K562 (cell line): ENCODE measurements around the gene GAK. TPM values are rescaled to one million over a fixed set of nuclear protein-coding genes. Genes with fewer than 3 reads are reported as not detected.

Source experiments
- CEBPG ChIP-seq, 3 experiments: fragments of 200-800 bp in 1 of 3; sonication (Bioruptor generic) in 1 of 3; sonication (generic) in 1 of 3; formaldehyde crosslinking in 1 of 3; IDR thresholded peaks in 2 of 3; conservative IDR thresholded peaks in 1 of 3; 2 replicates each; pipeline versions ENCODE4 v1.6.1 to v1.8.0; 2016 to 2022; ENCODE audit warnings: missing compliant biosample characterization in 2 of 3, missing genetic modification characterization in 2 of 3, mild to moderate bottlenecking in 1 of 3, missing genetic modification reagents in 1 of 3
- EP400 ChIP-seq: fragments of 450-650 bp; IDR thresholded peaks from 2 replicates; pipeline ENCODE4 v1.6.1; 2017; ENCODE audit warnings: antibody characterized with exemption, mild to moderate bottlenecking, moderate library complexity
- FOS ChIP-seq: IDR thresholded peaks from 3 replicates; pipeline ENCODE4 v1.6.1; 2011; ENCODE audit not compliant: insufficient read length; ENCODE audit errors: extremely low read depth
- FOXM1 ChIP-seq, 2 experiments: fragments of 450-650 bp in 1 of 2; sonication (generic) in 1 of 2; formaldehyde crosslinking in 1 of 2; IDR thresholded peaks; 2 replicates each; pipeline versions ENCODE4 v1.6.1 to v1.9.0; 2017 to 2022; ENCODE audit warnings: low read depth in 2 of 2, mild to moderate bottlenecking in 2 of 2, missing genetic modification reagents in 1 of 2, moderate library complexity in 1 of 2
- HDAC8 ChIP-seq: fragments of 450-650 bp; IDR thresholded peaks from 2 replicates; pipeline ENCODE4 v1.6.1; 2016; ENCODE audit warnings: mild to moderate bottlenecking, missing genetic modification characterization, moderate library complexity, missing compliant biosample characterization
- IFI16 ChIP-seq: fragments of 250-450 bp; sonication (Bioruptor Pico); IDR thresholded peaks from 2 replicates; pipeline ENCODE4 v2.1.2; 2022; ENCODE audit warnings: mild to moderate bottlenecking, inconsistent platforms
- KDM1A ChIP-seq, 2 experiments: fragments of 450-650 bp; IDR thresholded peaks; 2 replicates each; pipeline ENCODE4 v1.6.1; 2016; ENCODE audit warnings: mild to moderate bottlenecking in 2 of 2
- L3MBTL2 ChIP-seq: fragments of 450-650 bp; IDR thresholded peaks from 2 replicates; pipeline ENCODE4 v1.6.1; 2016; ENCODE audit warnings: mild to moderate bottlenecking, moderate library complexity
- POLR2G ChIP-seq: fragments of 200-400 bp; formaldehyde crosslinking; IDR thresholded peaks from 2 replicates; pipeline ENCODE4 v1.6.1; 2017; ENCODE audit warnings: low read depth, mild to moderate bottlenecking, antibody characterized with exemption, low read length, moderate library complexity
- SMAD4 ChIP-seq: fragments of 250-450 bp; sonication (Bioruptor Pico); conservative IDR thresholded peaks from 2 replicates; pipeline ENCODE4 v1.8.0; 2021; ENCODE audit warnings: inconsistent platforms, mild to moderate bottlenecking, moderate library complexity
- TRIM24 ChIP-seq, 2 experiments: fragments of 450-650 bp; IDR thresholded peaks; 2 replicates each; pipeline ENCODE4 v1.6.1; 2016
- ZFX ChIP-seq: sonication (generic); formaldehyde crosslinking; IDR thresholded peaks from 2 replicates; pipeline ENCODE4 v1.8.0; 2022; ENCODE audit warnings: mild to moderate bottlenecking, missing genetic modification reagents, moderate library complexity
- ZNF644 ChIP-seq: fragments of 200-800 bp; sonication (Bioruptor generic); IDR thresholded peaks from 2 replicates; pipeline ENCODE4 v1.6.1; 2016; ENCODE audit warnings: low read depth, missing genetic modification characterization, missing compliant biosample characterization
- polyA plus RNA-seq, 8 experiments: library from polyadenylated mRNA; depleted of rRNA in 4 of 8; stranded (reverse) in 5 of 8; unstranded in 3 of 8; fragments of >200 nt; fragmentation: Nextera tagmentation in 2 of 8; fragmentation: Illumina TruSeq in 1 of 8; extraction: Ambion mirVana in 2 of 8; extraction: Trizol in 1 of 8; gene quantifications; 2 replicates each; pipeline versions ENCODE4 v1.2.1 to v1.2.3, GENCODE V29; 2011 to 2014; ENCODE audit warnings: inconsistent platforms in 1 of 8, missing spikeins in 1 of 8
- total RNA-seq, 7 experiments: library from RNA; depleted of rRNA in 6 of 7; stranded (reverse); fragments of >200 nt in 6 of 7; fragmentation: Illumina TruSeq in 2 of 7; extraction: Trizol in 2 of 7; gene quantifications; 2 replicates each; pipeline versions ENCODE4 v1.2.1 to v1.2.3, GENCODE V29; 2011 to 2021; ENCODE audit warnings: low replicate concordance in 1 of 7
- TF ChIP-seq, protein P1 (sequence below): fragments of 250-450 bp; sonication (Bioruptor Pico); IDR thresholded peaks from 2 replicates; pipeline ENCODE4 v1.8.0; 2022; ENCODE audit warnings: moderate library complexity, mild to moderate bottlenecking, inconsistent platforms
- TF ChIP-seq, protein P2 (sequence below), 2 experiments: IDR thresholded peaks; 2 replicates each; pipeline ENCODE4 v1.6.1; 2011; ENCODE audit warnings: borderline replicate concordance in 1 of 2, control low read depth in 1 of 2, low read depth in 1 of 2, low read length in 1 of 2, mild to moderate bottlenecking in 1 of 2, mixed read lengths in 1 of 2, moderate library complexity in 1 of 2; ENCODE audit not compliant: insufficient read depth in 1 of 2, insufficient read length in 1 of 2, poor library complexity in 1 of 2, severe bottlenecking in 1 of 2; ENCODE audit errors: extremely low read depth in 1 of 2
- TF ChIP-seq, protein P3 (sequence below), 2 experiments: fragments of 450-650 bp in 1 of 2; sonication (generic) in 1 of 2; formaldehyde crosslinking in 1 of 2; IDR thresholded peaks in 1 of 2; conservative IDR thresholded peaks in 1 of 2; 2 replicates each; pipeline versions ENCODE4 v1.6.1 to v1.8.1; 2016 to 2023; ENCODE audit warnings: mild to moderate bottlenecking in 2 of 2, moderate library complexity in 2 of 2, inconsistent platforms in 1 of 2, missing genetic modification reagents in 1 of 2
- TF ChIP-seq, protein P4 (sequence below): sonication (generic); formaldehyde crosslinking; IDR thresholded peaks from 2 replicates; pipeline ENCODE4 v1.8.0; 2022; ENCODE audit warnings: missing genetic modification reagents, mild to moderate bottlenecking, borderline replicate concordance
- TF ChIP-seq, protein P5 (sequence below): sonication (generic); formaldehyde crosslinking; IDR thresholded peaks from 2 replicates; pipeline ENCODE4 v1.9.0; 2022; ENCODE audit warnings: mild to moderate bottlenecking, missing genetic modification reagents

Gene GAK
- total and polyA plus RNA-seq, 9 of the 15 experiments (the other 6 are each of a cell fraction or from before 2014, with no cell fraction given), result 1.3 to 102 (median 16.2) TPM

DNA sequence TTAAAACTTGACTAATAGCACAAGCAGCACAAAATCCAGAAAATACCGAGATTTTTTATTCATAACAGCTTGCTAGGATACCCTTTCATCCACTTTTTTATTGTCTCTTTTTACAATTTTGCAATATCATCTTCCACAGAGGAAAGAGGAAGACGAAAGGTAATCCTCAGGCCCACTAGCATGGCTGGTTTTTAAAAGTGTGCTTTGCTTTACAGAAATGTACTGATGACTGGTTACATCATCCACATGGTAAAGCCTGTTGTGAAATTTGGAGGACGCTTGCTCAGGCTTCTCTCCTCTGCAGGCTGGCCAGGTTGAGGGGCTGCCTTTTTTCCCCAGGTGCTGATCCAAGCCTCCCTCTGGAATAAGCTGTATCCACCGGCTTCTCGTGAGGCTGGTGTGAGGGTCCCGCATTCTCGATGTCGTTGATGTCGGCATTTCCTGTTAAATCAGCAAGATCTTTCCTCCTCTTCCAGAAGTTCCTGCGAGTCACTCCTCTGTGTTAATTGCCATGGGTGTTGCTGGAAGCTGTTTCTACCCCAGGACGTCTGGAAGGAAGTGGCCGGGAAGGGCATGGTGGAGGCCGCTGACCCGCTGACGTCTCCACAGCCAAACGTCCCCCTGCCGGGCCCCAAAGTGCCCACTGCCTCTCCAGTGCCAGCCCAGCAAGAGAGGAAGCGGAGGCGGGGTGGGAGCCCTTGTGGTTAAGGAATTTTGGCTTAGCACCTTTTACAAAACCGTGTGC lies 47.0 kb upstream of the GAK start (continued):
- TF ChIP-seq IFI16, result no peak
- TF ChIP-seq EP400, result peak; percentile 40; the same call in 1 of the 2 replicates
- TF ChIP-seq KDM1A (IDR thresholded peaks at IDR 0.05), result no peak
- TF ChIP-seq ZFX, result peak; percentile 30; the same call in 1 of the 2 replicates
- peak in 1 of 2 experiments; percentile 23; a peak in 1 of 4 replicates for TF ChIP-seq TRIM24 (IDR thresholded peaks at IDR 0.05)
- TF ChIP-seq, protein P1, sequence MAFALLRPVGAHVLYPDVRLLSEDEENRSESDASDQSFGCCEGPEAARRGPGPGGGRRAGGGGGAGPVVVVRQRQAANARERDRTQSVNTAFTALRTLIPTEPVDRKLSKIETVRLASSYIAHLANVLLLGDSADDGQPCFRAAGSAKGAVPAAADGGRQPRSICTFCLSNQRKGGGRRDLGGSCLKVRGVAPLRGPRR (CRISPR knock-in tag), result no peak
- TF ChIP-seq FOS, result no peak
- TF ChIP-seq ZNF644 (tag), result no peak
- TF ChIP-seq CEBPG (CRISPR knock-in tag; IDR thresholded peaks at IDR 0.05), result peak; percentile 85
- peak; percentile 91 to 94 for TF ChIP-seq CEBPG (tag; conservative IDR thresholded peaks at IDR 0.05 in 1 of 2, IDR thresholded peaks at IDR 0.05 in 1 of 2)
- TF ChIP-seq, protein P2, sequence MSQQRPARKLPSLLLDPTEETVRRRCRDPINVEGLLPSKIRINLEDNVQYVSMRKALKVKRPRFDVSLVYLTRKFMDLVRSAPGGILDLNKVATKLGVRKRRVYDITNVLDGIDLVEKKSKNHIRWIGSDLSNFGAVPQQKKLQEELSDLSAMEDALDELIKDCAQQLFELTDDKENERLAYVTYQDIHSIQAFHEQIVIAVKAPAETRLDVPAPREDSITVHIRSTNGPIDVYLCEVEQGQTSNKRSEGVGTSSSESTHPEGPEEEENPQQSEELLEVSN (IDR thresholded peaks at IDR 0.05; ENCODE audit: borderline replicate concordance in 1 of 2, extremely low read depth in 1 of 2, insufficient read depth in 1 of 2, insufficient read length in 1 of 2, low read depth in 1 of 2, low read length in 1 of 2, poor library complexity in 1 of 2, severe bottlenecking in 1 of 2), result no peak
- peak; percentile 59 for TF ChIP-seq SMAD4 (CRISPR knock-in tag)
- TF ChIP-seq, protein P3, sequence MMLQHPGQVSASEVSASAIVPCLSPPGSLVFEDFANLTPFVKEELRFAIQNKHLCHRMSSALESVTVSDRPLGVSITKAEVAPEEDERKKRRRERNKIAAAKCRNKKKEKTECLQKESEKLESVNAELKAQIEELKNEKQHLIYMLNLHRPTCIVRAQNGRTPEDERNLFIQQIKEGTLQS (IDR thresholded peaks at IDR 0.05), result peak; percentile 91
- TF ChIP-seq, protein P3 (CRISPR knock-in tag; conservative IDR thresholded peaks at IDR 0.05), result no peak
- no peak for TF ChIP-seq POLR2G
- TF ChIP-seq HDAC8, result no peak
- no peak for TF ChIP-seq FOXM1 (IDR thresholded peaks at IDR 0.05; ENCODE audit: low read depth)
- TF ChIP-seq FOXM1 (CRISPR knock-in tag; IDR thresholded peaks at IDR 0.05; ENCODE audit: low read depth), result no peak
- TF ChIP-seq L3MBTL2, result peak; percentile 70
- TF ChIP-seq, protein P4, sequence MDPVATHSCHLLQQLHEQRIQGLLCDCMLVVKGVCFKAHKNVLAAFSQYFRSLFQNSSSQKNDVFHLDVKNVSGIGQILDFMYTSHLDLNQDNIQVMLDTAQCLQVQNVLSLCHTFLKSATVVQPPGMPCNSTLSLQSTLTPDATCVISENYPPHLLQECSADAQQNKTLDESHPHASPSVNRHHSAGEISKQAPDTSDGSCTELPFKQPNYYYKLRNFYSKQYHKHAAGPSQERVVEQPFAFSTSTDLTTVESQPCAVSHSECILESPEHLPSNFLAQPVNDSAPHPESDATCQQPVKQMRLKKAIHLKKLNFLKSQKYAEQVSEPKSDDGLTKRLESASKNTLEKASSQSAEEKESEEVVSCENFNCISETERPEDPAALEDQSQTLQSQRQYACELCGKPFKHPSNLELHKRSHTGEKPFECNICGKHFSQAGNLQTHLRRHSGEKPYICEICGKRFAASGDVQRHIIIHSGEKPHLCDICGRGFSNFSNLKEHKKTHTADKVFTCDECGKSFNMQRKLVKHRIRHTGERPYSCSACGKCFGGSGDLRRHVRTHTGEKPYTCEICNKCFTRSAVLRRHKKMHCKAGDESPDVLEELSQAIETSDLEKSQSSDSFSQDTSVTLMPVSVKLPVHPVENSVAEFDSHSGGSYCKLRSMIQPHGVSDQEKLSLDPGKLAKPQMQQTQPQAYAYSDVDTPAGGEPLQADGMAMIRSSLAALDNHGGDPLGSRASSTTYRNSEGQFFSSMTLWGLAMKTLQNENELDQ (CRISPR knock-in tag), result no peak
- TF ChIP-seq, protein P5, sequence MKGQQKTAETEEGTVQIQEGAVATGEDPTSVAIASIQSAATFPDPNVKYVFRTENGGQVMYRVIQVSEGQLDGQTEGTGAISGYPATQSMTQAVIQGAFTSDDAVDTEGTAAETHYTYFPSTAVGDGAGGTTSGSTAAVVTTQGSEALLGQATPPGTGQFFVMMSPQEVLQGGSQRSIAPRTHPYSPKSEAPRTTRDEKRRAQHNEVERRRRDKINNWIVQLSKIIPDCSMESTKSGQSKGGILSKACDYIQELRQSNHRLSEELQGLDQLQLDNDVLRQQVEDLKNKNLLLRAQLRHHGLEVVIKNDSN (CRISPR knock-in tag), result 0 out of 2 replicates have a peak, but pooled peaks have one; percentile 11
